GM18499 (cell line): Measurements from ENCODE around the gene IFT74.
"Not testable (repeated sequence)": the region's sequence is repeated elsewhere in the genome, so short reads cannot be mapped to it uniquely, and the experiment has no call there.

Experiments
- ATAC-seq: cut with Tn5 transposase; IDR thresholded peaks from one replicate; pipeline ENCODE4 v1.9.1; 2021; ENCODE audit warnings: moderate number of reproducible peaks; ENCODE audit not compliant: insufficient read depth, unreplicated experiment

Gene IFT74

DNA sequence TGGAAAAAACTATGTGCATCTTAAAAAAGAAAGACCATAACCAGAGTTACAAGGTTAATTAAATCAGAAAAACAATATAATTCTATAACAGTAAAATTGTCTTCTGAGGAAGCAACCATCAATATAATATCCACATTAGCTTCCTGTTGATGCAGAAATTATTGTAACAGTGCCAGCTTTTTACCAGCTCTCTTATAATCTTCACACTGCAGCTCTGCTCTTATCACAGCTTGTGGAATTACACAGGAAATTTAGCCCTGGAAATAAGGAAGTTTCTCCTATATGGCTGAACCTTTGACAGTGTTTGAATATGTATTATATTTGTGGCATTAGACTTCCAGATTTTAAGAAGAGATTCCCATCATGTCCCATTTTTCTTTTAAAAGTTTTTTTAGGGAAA is 103.7 kb downstream of the IFT74 start:
- no peak for ATAC-seq

DNA sequence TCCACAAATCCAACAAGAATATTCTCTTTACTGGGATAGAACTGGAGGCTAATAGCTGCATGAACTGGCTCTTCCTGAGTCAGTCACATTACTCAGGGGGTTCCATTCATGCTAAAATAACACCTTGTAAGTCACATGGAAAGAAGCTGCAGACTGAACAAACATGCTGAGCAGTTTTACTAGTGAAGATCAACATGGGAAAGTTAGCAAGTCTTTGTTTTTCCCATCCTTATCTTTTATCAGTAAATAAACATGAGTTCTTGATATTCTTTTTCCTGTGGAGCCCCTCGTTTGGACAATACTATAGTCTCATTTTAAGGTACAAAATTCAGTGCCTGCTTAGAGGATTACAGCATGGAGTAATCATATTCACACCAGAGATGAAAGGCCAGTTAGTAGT is 109.1 kb downstream of the IFT74 start:
- ATAC-seq, result no peak

DNA sequence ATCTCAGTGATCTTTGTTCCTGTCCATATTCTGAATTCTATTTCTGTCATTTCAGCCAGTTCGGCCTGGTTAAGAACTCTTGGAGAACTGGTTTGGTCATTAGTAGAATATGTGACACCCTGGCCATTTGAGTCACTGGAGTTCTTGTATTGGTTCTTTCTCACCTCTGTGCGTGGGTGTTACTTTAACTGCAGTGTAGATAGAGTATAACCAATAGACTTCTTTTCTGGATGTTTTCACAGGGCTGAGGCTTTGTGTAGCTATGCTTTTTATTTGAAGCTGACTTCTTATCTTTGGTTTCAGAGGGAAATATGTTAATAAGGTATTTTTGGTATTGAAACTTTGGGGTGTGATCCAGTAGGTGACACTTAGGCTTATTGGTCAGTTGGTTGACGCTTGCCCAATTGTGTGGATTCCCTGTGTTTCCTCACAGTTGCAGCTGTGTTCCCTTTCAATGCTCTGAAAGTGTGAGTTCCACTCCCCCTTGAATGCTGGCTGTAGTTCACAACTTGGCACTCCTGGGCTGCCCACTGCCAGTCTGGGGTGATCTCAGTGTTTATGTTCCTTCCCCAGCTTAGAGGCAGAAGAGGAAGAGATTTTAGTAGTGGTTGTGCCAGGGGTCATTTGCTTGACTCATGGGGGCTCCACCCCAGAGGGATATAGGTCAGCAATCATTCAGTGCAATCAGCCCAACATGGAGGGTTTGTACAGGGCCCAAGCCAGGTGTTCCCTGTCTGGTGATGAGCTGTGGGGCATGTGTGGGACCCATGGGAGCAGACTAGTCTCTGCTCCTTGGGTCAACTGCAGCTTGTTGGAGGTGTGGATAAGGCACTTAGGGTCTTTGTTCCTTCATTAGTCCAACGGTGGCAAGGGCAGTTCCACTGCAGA is 117.9 kb downstream of the IFT74 start:
- ATAC-seq, result no peak

DNA sequence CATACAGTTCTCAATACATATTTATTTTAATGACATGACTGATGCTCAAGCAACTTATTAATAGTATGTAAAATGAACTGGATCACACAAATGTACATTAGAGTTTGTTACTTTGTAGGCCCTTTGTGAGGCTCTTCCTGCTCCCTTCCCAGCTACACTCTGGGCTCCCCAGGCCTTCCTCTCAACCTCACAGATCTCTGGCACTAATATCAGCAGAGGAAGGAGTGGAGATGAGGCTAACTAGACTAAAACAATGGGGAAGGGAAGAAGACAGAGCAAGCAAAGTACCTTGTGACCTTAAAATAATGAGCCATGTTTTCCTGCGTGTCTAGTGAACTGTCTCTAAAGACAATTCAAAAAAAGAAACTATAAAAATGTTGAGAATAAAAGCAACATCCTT is 122.5 kb downstream of the IFT74 start:
- no peak for ATAC-seq

DNA sequence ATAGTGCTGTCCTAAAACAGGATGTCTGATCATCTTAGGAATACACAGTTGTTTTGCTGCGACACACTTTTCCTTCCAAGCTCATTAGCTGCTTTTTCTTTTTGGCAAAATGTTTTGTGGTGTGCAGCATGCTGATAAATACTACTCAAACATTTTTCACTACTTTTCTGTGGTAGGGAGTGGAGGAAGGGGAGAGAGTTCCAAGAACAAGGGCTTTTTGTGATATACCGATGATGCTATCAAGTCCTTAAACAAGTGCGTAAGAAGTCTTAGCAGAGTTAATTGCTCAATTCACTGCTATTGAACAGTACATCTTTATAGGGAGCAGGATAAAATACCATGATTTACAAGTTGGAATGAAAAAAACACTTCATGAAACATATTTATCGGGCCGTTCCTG is 129.2 kb downstream of the IFT74 start:
- no peak for ATAC-seq

DNA sequence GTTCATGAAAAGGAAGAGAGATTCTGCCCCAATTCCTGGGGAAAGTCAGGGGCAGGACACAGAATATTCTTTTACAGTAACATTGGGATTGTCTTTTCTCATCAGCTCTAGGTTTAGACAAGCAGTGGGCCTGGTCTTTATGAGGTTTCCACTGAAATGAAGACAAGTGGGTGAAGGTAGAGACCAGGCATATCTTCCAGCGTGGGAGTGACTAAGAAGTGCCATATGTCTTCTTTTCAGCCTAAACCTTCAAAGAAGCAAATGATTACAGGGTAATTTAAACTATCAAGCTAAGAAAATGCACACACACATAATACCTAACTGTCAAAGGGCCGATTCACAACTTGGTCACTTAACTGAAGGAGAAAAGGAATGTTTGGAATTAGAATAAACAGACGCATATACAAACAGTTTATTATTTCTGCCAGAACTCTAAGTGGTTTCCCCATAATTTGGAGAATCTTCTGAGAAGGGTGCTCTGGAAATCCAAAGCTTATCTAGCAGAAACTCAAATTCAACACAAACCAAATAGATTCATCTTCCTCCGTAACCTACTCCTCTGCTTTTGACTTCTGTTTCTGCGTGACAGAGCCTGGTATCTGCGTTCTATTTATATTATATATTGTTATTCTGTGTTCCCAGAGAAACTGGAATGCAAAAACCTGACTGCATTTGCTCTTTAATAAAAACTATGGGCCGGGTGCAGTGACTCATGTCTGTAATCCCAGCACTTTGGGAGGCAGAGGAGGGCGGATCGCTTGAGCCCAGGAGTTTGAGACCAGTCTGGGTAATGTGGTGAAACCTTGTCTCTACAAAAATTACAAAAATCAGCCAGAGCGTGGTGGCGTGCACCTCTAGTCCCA is 130.8 kb downstream of the IFT74 start:
- ATAC-seq, result no peak

DNA sequence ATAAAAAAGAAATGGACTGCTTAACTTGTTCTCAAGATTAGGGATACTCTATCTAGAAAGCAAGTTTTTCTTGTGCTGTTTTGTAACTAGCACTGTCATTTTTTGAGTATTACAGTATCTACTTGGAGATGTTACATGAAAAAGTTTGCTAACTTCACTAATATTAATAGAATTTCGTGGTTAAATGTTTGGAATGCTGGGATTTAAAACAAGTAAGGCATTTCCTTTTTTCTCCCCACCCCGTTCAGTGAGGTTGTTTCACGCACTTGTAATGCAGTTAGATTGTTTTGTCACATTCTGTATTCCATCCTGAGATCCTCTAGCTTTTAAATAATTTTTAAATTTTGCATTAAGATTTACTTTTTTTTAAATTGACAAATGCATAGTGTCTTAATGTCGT is 132.8 kb downstream of the IFT74 start:
- no peak for ATAC-seq

DNA sequence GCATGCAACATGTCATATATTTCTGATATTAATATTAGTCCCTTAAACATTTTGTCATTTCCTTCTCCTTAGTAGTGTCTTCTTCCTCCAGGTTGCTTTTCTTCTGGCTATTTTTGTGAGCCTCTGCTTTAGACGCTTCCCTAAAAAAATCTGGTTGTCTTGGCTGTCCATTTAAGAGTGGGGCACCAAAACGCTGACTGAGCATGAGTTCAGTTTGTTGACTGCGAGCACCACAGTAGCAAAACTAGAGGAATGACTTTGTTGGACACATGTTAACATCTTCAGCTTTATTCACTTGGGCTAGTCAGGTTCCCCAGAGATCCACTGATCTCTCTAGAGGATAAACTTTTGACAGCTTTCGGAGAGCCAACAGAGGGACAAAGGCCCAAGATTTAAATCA is 133.5 kb downstream of the IFT74 start:
- no peak for ATAC-seq

DNA sequence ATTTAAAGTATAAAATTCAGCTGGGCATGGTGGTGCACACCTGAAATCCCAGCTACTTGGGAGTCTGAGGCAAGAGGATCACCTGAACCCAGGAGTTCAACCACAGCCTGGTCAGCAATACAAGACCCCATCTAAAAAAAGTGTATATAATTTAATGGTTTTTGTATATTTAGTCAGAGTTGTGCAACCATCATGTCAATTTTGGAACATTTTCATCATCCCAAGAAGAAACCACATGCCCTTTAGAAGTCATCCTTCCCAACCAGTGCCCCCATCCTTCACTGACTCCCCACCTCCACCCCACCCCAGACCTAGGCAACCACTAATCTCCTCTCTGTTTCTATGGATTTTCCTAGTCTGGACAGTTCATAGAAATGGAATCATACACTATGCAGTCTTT is 134.0 kb downstream of the IFT74 start:
- ATAC-seq, result no peak

DNA sequence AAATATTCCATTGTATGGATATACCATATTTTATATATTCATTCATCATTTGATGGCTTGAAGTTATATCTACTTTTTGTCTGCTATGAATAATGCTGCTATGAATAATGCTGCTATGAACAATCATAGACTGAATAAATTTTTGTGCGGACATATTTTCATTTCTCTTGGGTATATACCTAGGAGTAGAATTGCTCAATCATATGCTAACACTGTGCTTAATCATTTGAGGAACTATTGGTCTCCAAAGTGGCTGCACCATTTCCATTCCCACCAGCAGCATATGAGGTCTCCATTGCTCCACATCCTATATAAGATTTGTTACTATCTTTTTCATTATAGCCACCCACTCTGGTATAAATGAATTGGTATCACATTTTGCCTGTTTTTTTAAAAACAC is 134.5 kb downstream of the IFT74 start:
- no peak for ATAC-seq

DNA sequence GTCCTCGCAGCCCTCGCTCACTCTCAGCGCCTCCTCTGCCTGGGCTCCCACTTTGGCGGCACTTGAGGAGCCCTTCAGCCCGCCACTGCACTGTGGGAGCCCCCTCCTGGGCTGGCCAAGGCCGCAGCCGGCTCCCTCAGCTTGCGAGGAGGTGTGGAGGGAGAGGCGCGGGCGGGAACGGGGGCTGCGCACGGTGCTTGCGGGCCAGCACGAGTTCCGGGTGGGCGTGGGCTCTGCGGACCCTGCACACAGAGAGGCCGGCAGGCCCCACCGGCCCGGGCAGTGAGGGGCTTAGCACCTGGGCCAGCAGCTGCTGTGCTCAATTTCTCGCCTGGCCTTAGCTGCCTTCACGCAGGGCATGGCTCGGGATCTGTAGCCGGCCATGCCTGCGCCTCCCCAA is 136.3 kb downstream of the IFT74 start:
- ATAC-seq, result not testable (repeated sequence)

DNA sequence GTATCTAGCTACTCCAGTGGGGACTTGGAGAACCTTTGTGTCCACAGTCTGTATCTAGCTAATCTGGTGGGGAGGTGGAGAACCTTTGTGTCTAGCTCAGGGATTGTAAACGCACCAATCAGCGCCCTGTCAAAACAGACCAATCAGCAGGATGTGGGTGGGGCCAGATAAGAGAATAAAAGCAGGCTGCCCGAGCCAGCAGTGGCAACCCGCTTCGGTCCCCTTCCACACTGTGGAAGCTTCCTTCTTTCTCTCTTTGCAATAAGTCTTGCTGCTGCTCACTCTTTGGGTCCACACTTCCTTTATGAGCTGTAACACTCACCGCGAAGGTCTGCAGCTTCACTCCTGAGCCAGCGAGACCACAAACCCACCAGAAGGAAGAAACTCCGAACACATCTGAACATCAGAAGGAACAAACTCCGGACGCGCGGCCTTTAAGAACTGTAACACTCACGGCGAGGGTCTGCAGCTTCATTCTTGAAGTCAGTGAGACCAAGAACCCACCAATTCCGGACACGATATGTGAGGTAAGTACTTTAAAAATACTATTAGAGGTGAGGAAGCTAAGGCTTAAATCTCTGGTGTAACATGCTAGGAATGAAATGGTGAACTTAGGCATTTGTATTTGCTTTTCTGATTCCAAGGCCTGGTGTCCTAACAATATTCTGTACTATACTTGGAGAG is 137.3 kb downstream of the IFT74 start:
- ATAC-seq, result not testable (repeated sequence)

DNA sequence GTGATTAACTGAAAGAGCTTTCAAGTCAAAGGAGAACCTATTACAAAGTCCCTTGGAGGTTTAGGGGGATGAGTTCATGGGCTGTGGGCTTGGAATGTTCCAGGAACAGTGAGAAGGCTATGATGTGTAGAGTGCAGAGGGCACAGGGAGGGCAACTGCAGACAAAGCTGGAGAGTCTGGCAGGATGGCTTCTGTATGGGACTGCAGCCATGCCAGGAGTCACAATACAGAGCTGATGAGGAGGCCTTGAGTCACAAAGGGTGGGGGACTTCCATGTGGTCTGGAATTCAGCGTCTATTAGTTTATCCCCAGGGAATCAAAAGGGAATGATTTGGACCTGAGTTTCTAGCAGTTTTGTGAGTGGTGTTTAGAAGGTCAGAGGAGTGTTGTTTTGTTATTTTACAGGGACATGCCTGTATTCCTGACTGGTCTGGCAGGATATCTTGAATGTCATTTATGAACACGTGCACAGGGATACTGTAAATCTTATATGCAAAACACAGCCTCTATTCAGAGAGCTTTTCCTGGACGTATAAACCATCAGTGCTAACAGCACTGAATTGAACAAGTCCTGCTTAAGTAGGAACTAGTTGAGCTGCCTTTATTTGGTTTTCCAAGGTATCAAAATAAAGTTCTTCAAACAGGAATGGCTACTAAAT is 138.6 kb downstream of the IFT74 start:
- ATAC-seq, result no peak

DNA sequence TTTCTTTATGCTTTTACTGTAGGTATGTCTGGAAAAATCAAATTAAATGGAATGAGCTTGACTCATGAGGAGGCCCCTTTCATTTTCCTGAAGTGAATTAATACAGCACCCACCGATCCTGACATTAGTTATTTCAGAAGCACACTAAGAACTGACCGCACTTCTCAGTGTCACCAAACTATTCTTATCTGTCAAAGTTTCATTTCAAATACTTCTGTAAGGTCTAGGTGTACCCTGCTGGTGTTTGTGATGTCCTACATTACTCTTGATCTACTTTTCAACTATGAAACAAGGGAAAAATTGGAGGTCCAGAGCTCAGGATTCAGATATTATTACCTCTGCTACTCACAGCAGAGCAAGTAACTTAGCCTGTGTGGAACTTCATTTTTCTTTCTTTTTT is 151.0 kb downstream of the IFT74 start:
- no peak for ATAC-seq

DNA sequence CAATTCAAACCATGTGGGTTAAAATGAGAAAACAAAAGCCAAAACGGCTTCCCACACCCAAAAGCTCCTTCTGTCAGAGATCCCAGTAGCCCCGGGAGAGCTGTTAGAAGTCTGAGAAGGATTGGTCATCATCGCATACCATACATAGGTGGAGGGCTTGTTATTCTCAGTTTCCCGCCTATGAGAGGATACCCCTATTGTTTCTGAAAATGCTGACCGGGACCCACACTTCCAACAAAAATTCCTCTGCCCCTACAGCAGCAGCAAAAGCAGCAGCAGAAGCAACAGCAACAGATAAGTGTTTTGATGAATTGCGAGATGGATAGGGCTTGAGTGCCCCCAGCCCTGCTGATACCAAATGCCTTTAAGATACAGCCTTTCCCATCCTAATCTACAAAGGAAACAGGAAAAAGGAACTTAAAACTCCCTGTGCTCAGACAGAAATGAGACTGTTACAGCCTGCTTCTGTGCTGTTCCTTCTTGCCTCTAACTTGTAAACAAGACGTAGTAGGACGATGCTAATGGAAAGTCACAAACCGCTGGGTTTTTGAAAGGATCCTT is 152.8 kb downstream of the IFT74 start, which contains the start of gene TEK:
Gene TEK, plus strand, starts transcription at position 245 of the 561 bp plus-strand sequence. CDS start 366 bp downstream, outside the sequence.
- no peak for ATAC-seq

DNA sequence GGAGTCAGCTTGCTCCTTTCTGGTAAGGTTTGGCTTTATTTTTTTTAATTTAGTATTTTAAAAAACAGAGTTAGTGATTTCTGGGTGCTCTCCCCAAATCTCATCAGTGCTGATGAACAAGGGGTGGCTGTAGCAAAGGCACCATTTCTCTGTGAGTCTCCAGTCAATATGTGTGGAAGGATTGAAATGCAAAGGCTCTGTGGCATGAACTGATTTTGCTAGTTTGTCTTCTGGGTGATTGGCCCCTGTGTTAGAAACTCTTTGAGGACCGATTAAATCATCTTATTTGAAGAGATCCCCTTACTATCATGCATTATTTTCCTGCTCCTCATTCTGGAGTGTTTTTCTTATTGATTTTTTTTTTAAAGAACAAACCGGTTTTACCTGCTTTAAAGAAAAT is 153.4 kb downstream of the IFT74 start:
- ATAC-seq, result no peak

DNA sequence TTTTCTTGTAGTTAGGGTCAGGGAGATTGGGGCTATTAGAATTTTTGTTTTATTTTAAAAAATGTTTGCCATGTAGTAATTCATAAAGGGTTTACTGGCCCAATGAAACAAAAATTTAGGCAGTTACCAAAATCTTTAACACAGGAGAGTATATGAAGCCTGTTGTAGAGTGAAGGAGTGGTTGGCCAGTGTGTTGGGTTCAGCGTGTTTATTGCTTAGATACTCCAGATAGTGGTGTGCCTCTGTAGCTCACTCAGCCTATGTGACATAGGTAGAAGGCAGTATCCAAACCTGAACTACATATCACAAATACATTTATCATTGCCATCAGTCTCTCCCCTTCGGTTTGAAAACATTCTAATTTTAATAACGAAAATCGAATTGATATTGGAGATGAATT is 154.0 kb downstream of the IFT74 start:
- no peak for ATAC-seq

DNA sequence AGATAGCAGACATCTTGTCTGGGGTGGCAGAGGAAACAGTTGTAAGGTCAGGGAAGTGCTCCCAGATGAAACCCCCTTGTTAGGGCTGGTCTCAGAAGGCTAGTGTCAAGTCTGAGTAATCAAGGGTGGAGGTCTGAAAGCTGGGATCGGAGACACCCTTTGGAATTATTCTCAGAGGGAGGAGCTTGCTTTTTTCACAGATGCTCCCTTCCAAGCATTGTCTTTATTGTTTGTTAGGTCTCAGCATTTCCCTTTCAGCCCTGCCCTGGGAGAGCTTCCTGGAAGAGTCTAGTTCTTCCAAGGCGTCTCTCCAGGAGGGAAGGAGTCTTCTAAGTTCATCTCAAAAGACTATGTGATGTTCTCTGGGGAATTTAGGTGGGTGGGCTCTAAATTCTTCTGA is 156.0 kb downstream of the IFT74 start:
- no peak for ATAC-seq
